ENCODE data around the gene NCAPG.

Gene NCAPG

DNA sequence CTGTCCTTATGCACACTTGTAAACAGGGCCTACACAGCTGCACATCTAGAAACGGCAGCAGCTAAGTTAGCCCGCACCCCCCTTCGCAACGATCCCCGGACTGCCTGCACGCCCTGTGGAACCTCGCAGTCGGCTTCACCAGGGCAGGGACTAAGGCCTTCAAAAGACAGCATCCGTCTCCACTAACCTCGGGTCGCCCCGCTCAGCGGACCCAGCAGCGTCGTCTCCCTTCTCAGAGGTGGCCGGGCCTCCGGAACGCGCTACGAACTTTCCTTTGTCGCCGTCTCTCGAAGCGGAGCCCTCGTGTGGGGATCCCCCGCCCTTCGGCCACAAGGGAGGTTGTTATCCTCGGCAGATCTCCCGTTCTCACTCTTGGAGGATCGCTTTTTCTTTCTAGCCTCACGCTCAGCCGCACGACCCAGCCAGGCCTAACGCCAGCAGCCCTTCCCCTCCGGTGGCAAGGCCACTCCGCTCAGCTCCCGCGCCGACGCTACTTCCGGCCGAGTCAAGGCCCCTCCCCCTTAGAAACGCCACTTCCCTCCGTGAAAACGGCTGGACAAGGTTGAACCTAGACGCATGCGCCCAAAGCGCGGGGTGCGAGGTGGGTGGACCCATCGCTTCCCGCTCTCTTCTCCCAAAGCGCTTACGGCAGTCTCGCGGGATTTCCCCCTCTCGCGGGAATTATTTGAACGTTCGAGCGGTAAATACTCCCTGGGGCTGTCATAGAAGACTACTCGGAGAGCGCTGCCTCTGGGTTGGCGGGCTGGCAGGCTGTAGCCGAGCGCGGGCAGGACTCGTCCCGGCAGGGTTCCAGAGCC is at the start of gene NCAPG, which contains the start of gene DCAF16:
NCAPG (plus strand) TSS at position 720 of the 818 bp plus-strand sequence. CDS start 99 bp downstream, outside the sequence.
DCAF16 (minus strand) TSS at position 498 of the 818 bp plus-strand sequence. CDS start 6,616 bp downstream, outside the sequence.
- peak; percentile 98 for DNase-seq (ENCODE audit: low read depth in 3 of 3, low spot score in 1 of 3)

DNA sequence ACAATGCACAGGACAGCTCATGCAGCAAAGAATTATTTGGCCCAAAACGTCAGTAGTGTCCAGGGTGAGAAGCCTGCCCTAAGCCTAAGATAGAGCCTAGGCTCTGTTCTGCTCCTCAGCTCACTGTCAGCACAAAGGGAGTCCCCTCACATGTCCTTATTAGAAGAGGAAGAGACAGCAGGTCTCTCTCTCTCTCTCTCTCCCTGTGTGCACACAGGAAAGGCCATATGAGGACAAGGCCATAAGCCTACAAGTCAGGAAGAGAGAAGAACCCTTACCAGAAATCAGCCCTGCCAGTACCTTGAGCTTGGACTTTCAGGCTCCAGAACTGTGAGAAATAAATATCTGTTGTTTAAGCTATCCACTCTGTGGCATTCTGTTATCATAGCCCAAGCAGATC is 49.7 kb upstream of the NCAPG start:
- no peak for DNase-seq (ENCODE audit: low read depth in 3 of 3, low spot score in 1 of 3)

GRCh38 chr4:17762726-17763125 is 48.1 kb upstream of the NCAPG start:
- no peak for DNase-seq (ENCODE audit: low read depth in 3 of 3, low spot score in 1 of 3)

DNA sequence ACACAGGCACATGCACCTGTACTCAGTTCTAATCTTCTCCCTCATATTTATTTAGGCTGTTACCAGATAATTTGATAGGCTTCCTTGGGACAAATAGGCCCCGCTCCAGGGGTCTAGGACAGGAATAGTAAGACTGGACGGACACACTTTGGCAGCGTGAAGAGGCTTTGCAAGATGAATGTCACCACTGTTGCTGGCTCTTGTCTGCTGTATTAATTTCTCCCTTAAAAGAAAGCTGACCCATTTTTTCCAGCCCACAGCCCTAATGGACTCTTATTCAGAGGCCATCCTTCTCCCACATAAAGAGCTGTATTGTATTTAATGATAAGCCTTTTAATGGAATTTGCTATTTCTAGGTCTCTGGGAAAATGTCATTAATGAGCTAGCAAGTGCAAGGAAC is 47.4 kb upstream of the NCAPG start:
- no peak for DNase-seq (ENCODE audit: low read depth in 3 of 3, low spot score in 1 of 3)

DNA sequence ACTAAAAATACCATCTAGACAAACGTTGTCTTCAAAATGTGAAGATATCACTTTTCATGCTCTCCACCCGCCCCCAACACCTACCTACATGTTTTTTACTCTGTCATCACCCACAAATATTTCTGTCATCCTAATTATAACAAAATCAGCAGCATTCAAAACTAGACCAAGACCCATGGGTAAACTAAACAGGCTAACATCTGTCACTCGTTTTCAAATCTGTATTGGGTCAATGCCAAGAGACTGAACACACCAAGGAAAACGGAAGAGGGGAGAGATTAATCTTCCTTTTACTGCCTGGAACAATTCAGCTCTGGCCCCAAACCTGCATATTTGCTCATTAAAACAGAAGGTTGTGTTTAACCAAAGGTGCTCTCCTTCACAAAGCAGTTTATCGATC is 46.8 kb upstream of the NCAPG start:
- DNase-seq (ENCODE audit: low read depth in 3 of 3, low spot score in 1 of 3): no peak

GRCh38 chr4:17765514-17766286 is 45.1 kb upstream of the NCAPG start:
- no peak for DNase-seq (ENCODE audit: low read depth in 3 of 3, low spot score in 1 of 3)

GRCh38 chr4:17766826-17767458 is 43.8 kb upstream of the NCAPG start:
- DNase-seq (ENCODE audit: low read depth in 3 of 3, low spot score in 1 of 3): no peak

DNA sequence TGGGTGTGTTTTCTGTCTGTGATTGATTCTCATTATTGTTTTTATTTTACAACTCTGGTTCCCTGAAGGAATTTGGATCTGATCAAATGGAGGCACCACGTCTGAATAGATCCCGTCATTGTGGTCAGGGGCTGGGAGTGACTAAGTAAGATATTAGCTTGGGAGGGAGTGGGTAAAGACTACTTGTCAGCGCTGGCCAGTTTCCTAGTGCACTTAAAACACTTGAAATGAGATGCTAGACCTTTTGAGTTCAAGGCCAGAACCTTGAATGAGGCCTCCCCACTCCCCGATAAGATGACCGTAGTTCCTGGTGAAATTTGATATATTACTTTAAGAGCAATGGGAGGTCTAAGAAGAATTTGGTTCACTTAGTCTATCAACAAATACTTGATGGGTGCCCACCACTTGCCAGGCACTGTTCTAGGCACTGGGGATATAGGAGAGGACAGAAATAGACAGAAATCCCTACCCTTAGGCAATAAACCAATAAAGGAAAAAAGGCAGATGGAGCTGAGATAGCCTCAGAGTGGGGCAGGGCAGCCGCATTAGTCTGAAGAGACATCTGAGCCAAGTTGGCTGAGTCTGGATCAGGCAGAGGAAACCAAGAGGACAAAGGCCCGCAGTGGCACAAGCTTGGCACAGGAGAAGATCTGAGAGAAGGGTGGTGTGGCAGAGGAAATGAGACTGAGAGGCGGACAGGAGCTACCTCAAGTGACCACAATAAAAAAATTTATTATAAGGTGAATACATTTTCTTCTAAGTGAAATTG is 41.2 kb upstream of the NCAPG start:
- no peak for DNase-seq (ENCODE audit: low read depth in 3 of 3, low spot score in 1 of 3)

GRCh38 chr4:17770845-17771244 is 39.9 kb upstream of the NCAPG start:
- DNase-seq (ENCODE audit: low read depth in 3 of 3, low spot score in 1 of 3): no peak

DNA sequence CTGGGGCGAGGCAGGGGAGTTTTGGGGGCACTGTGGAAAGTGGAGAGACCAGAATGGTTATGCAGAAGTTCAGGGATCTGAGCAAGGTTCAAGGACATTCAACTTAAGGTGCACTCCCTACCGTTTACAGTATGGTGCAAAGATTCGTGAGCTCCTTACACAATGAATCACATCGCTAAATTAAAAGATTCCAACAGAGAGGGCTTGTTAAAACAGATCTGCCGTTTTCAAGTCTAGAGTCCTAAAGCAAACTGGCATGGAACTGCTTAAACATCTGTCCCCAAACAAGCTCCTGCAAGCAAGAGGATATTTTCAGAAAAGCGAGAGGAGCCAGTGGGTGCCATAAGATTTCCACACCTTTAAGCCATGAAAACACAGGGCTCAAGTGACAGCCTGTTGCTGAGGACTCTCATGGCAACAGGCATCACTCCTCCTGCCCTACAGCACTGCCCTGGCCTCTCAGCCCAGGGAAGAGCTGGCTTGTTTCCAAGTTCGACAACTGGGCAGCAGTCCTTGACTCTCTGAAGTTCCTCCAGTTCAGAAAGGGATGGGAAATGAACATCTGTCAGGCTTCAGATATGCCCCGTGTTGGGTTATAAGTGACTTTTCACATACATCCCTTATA is 39.4 kb upstream of the NCAPG start:
- no peak for DNase-seq (ENCODE audit: low read depth in 3 of 3, low spot score in 1 of 3)

DNA sequence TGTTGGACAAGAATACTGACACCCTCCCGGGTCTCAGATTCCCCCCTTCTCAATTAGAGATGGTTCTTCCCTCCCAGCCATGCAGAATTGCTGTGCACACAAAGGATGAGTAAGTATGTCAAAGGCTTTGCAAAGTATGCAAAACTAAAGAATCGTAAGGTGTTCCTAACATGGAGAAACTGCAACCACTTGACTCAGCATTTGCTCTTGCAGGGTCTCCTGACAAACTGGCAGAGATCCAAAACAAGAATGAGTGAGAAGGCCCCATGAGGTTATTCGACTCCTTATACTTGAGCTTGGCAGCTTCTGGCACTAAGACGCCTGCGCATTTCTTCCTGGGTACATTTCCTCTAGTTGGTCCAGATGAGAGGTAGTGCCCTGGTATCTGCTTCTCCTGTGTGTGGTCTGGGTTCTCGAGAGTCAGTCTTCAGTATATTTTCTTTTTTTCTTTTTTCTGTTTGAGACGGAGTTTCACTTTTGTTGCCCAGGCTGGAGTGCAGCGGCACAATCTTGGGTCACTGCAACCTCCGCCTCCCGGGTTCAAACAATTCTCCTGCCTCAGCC is 37.6 kb upstream of the NCAPG start:
- DNase-seq (ENCODE audit: low read depth in 3 of 3, low spot score in 1 of 3): no peak

DNA sequence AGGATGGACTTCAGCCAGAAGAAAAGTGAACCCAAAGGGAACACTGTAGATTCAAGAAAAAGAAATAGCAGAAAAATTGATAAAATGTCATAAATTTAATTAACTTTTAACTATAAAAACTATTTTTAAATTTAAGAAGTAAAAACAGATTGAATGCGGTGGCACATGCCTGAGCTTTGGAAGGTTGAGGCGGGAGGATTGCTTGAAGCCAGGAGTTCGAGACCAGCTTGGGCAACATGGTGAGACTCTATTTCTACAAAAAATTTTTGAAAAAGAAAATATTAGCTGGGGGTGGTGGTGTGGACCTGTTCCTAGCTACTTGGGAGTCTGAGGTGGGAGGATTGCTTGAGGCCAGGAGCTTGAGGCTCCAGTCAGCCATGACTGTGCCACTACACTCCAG is 32.3 kb upstream of the NCAPG start:
- no peak for DNase-seq (ENCODE audit: low read depth in 3 of 3, low spot score in 1 of 3)

- DNase-seq (ENCODE audit: low read depth in 3 of 3, low spot score in 1 of 3): no peak
Measured at GRCh38 chr4:17780501-17781299, 30.1 kb upstream of the NCAPG start.

DNA sequence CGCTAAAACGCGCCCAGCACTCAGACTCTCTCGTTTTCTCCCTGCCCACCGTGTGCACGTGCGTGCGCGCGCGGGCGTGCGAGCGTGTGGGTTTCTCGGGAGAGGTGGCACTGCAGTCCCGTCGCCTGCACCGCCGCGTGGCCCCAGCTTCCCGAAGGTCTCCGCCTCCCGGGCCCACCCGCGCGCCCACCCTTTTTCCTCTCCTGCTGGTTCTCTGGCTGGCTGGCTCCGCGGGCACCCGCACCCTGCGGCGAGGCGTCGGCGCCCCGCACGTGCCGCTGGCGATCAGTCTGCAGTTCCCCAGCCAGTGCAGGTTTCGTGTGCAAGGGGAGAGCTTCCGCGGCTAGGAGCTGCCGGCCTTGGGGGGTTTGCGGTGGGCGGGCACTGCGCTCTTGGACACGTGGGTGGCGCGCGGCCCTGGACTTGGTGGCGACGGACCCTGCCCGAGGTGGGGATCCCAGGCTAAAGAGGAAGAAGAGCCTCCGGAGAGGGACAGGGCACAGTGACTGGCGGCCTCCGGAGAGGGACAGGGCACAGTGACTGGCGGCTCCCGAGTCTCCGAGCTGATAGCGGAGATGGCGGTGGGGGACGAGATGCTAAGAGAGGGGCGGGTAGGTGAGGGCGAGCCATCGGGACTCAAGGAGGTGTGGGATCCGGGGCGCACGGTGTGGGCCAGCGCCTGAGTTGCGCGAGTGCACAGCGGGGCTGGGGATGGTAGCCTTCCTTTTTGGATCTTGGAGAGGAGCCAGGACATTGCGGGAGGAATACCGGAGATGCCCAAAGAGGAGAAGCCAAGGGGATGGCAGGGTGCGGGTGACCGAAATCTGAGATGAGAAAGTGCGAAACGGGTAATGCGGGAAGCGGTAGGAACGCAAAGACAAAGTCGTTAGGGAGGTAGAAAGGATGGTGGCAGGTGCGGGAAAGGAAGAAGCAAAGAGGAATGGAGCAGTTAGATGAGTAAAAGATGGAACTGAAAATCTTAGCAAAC is 29.2 kb upstream of the NCAPG start, which contains the start of gene FAM184B:
FAM184B (minus strand) TSS at position 322 of the 988 bp plus-strand sequence. CDS start 322 bp downstream, outside the sequence.
- no peak for DNase-seq (ENCODE audit: low read depth in 3 of 3, low spot score in 1 of 3)

- DNase-seq (ENCODE audit: low read depth in 3 of 3, low spot score in 1 of 3): no peak
Measured at GRCh38 chr4:17785858-17786257, 24.9 kb upstream of the NCAPG start.

DNA sequence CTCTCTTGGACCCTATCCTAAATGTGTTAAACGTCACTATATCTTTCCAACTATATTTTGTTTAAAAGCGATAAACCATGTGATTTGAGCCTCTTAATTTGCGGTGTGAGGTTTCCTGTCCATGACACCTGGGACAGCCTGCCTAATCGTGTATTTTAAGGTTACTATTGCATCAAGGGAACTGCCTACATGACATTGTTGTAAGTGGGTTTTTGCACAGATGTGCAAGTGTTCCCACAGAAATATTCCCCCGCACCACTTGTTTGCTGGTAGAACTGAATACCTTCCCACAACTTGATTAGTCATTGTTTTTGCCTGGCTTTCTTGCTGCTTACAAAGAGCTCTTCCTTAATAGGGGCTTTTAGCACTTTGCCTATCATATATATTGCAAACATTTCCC is 24.2 kb upstream of the NCAPG start:
- DNase-seq (ENCODE audit: low read depth in 3 of 3, low spot score in 1 of 3): no peak

GRCh38 chr4:17787315-17787714 is 23.5 kb upstream of the NCAPG start:
- no peak for DNase-seq (ENCODE audit: low read depth in 3 of 3, low spot score in 1 of 3)

DNA sequence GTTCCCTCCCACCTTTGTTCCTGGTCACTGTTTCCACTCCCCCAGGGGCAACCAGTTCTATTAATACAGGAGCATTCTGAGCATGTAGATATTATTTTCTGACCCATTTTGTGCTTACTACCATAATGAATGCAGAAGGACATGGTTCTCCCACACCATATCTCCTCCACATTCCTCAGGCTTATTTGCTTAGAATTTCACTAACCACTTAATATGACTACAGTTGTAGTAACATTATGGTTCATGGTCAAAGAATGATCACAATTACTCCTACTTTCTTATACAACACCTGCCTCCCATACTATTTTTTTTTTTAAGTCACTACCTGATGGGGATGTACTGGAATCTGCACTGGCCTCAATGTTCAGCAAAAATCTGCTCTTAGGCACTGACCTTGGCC is 21.8 kb upstream of the NCAPG start:
- no peak for DNase-seq (ENCODE audit: low read depth in 3 of 3, low spot score in 1 of 3)

Data from stimulated activated CD4-positive, alpha-beta T cell treated with anti-CD3 and anti-CD28 coated beads, TNF-alpha, amount 100 ng/mL, for 1 hour (primary cell).